Measurements from ENCODE around the gene KCNG4. TPM values are rescaled to one million over a fixed set of nuclear protein-coding genes. Genes with fewer than 3 reads are reported as not detected.

The KCNG4 gene
- total RNA-seq = not detected
- polyA plus RNA-seq = not detected

DNA sequence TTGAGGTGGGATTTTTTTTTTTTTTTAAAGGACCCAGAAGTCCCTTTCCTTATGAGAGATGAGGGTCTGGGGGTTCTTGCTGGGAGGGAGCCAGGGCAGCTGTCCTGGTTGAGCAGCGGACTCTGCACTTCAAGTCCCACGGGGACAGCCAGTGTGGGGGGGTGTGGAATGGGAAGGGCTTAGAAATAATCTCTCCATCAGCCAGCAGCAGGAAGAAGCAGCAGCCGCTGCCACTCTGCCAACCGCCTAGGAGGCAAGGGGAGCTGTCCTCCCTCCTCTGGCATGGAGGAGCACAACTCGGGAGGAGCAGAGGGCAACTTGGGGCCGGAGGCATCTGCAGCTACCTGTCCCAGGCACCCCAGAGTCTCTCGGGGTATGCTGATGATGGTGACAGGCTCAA lies at the start of gene KCNG4:
Gene KCNG4 (minus strand): TSS at position 104 of the 400 bp plus-strand sequence. CDS start 2,527 bp downstream, outside the sequence.
- Histone ChIP-seq H3K9me3 (ENCODE audit: control insufficient read depth in 4 of 4, low read length in 3 of 4) (peaks cover 0 to 2% (median 0%) of the 10 kb centered on the region in 4 donors), H3K36me3 (ENCODE audit: control insufficient read depth in 4 of 4, insufficient read depth in 3 of 4, low read depth in 1 of 4, low read length in 3 of 4) (no peaks in the 10 kb centered on the region), H3K4me1 (ENCODE audit: control insufficient read depth in 4 of 4, insufficient read depth in 4 of 4, low read length in 3 of 4) (no peaks in the 10 kb centered on the region), H3K9ac (ENCODE audit: low read depth in 1 of 2, low read length in 2 of 2) (no peak within 1 kb of the TSS), H3K27me3 (ENCODE audit: control insufficient read depth in 4 of 4, insufficient read depth in 4 of 4, low read length in 3 of 4) (peaks cover 0 to 4% (median 1%) of the 10 kb centered on the region in 4 donors), H3K4me3 (ENCODE audit: low read depth in 1 of 3, low read length in 3 of 3) (no peak within 1 kb of the TSS), H3K27ac (ENCODE audit: low read depth in 1 of 2, low read length in 2 of 2) (no peak within 1 kb of the TSS)
- no peak for DNase-seq (ENCODE audit: low spot score)
- 35% methylated on average over 7 of the region's 7 CpGs for WGBS
- TF ChIP-seq, protein P1, sequence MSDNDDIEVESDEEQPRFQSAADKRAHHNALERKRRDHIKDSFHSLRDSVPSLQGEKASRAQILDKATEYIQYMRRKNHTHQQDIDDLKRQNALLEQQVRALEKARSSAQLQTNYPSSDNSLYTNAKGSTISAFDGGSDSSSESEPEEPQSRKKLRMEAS (IDR thresholded peaks at IDR 0.05) = no peak
- TF ChIP-seq RAD21 (IDR thresholded peaks at IDR 0.05) (no peak), HNF4G (IDR thresholded peaks at IDR 0.05) (no peak), FOXA1 (IDR thresholded peaks at IDR 0.05) (no peak), JUND (IDR thresholded peaks at IDR 0.05) (no peak), HNF4A (conservative IDR thresholded peaks at IDR 0.05) (no peak)
- TF ChIP-seq, protein P2, sequence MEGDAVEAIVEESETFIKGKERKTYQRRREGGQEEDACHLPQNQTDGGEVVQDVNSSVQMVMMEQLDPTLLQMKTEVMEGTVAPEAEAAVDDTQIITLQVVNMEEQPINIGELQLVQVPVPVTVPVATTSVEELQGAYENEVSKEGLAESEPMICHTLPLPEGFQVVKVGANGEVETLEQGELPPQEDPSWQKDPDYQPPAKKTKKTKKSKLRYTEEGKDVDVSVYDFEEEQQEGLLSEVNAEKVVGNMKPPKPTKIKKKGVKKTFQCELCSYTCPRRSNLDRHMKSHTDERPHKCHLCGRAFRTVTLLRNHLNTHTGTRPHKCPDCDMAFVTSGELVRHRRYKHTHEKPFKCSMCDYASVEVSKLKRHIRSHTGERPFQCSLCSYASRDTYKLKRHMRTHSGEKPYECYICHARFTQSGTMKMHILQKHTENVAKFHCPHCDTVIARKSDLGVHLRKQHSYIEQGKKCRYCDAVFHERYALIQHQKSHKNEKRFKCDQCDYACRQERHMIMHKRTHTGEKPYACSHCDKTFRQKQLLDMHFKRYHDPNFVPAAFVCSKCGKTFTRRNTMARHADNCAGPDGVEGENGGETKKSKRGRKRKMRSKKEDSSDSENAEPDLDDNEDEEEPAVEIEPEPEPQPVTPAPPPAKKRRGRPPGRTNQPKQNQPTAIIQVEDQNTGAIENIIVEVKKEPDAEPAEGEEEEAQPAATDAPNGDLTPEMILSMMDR (IDR thresholded peaks at IDR 0.05; ENCODE audit: low read depth, low read length, missing input control) = no peak

DNA sequence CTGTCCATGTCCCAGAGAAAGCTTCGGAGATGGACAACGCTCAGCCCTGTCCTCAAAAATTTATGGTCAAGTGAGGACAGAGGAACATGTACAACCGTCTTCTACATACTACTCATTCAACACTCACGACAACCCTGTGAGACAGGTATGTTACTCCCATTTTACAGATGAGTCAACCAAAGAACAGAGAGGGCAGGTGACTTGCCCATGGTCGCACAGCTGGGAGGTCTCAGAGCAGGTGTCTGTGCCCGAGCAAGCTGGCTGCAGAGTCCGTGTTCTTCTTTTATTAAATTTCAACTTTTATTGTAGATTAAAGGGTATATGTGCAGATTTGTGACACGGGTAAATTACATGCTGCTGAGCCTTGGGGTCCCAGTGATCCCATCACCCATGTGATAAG lies 49.1 kb upstream of the KCNG4 start:
- no peaks in the 10 kb centered on the region for H3K4me1 ChIP-seq (ENCODE audit: control insufficient read depth in 4 of 4, insufficient read depth in 4 of 4, low read length in 3 of 4)
- no peak overlapping the region for H3K27ac ChIP-seq (ENCODE audit: low read depth in 1 of 2, low read length in 2 of 2)
- no peak for DNase-seq (ENCODE audit: low spot score)
- no peaks in the 10 kb centered on the region for H3K9me3 ChIP-seq (ENCODE audit: control insufficient read depth in 4 of 4, low read length in 3 of 4)
- 70% methylated on average over 8 of the region's 8 CpGs for WGBS
- H3K4me3 ChIP-seq (ENCODE audit: low read depth in 1 of 3, low read length in 3 of 3) = no peak overlapping the region
- TF ChIP-seq, protein P3, sequence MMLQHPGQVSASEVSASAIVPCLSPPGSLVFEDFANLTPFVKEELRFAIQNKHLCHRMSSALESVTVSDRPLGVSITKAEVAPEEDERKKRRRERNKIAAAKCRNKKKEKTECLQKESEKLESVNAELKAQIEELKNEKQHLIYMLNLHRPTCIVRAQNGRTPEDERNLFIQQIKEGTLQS (IDR thresholded peaks at IDR 0.05) = no peak
- no peak for TF ChIP-seq HNF4A (conservative IDR thresholded peaks at IDR 0.05)
- H3K36me3 ChIP-seq (ENCODE audit: control insufficient read depth in 4 of 4, insufficient read depth in 3 of 4, low read depth in 1 of 4, low read length in 3 of 4) = no peaks in the 10 kb centered on the region
- peaks cover 0 to 5% (median 0%) of the 10 kb centered on the region in 4 donors for H3K27me3 ChIP-seq (ENCODE audit: control insufficient read depth in 4 of 4, insufficient read depth in 4 of 4, low read length in 3 of 4)
- H3K9ac ChIP-seq (ENCODE audit: low read depth in 1 of 2, low read length in 2 of 2) = no peak overlapping the region

GRCh38 chr16:84286578-84287240 lies 46.9 kb upstream of the KCNG4 start:
- Histone ChIP-seq H3K9me3 (ENCODE audit: control insufficient read depth in 4 of 4, low read length in 3 of 4) (no peaks in the 10 kb centered on the region), H3K27ac (ENCODE audit: low read depth in 1 of 2, low read length in 2 of 2) (peak overlapping the region; percentile 31 to 50), H3K36me3 (ENCODE audit: control insufficient read depth in 4 of 4, insufficient read depth in 3 of 4, low read depth in 1 of 4, low read length in 3 of 4) (no peaks in the 10 kb centered on the region), H3K4me3 (ENCODE audit: low read depth in 1 of 3, low read length in 3 of 3) (no peak overlapping the region), H3K9ac (ENCODE audit: low read depth in 1 of 2, low read length in 2 of 2) (no peak overlapping the region), H3K27me3 (ENCODE audit: control insufficient read depth in 4 of 4, insufficient read depth in 4 of 4, low read length in 3 of 4) (no peaks in the 10 kb centered on the region), H3K4me1 (ENCODE audit: control insufficient read depth in 4 of 4, insufficient read depth in 4 of 4, low read length in 3 of 4) (no peaks in the 10 kb centered on the region)
- no peak for DNase-seq (ENCODE audit: low spot score)
- 67% methylated on average over 16 of the region's 16 CpGs for whole genome bisulfite sequencing
- peak; percentile 97 for TF ChIP-seq NR2F2 (IDR thresholded peaks at IDR 0.05)
- TF ChIP-seq, protein P3 (IDR thresholded peaks at IDR 0.05) = no peak
- TF ChIP-seq FOXA2 (IDR thresholded peaks at IDR 0.05) = no peak
- no peak for TF ChIP-seq REST (IDR thresholded peaks at IDR 0.05)
- TF ChIP-seq, protein P1 (IDR thresholded peaks at IDR 0.05) = no peak
- TF ChIP-seq JUND (IDR thresholded peaks at IDR 0.05) = no peak
- TF ChIP-seq RAD21 (IDR thresholded peaks at IDR 0.05) = peak in 1 of 2 donors; percentile 8
- no peak for TF ChIP-seq YY1 (IDR thresholded peaks at IDR 0.05)
- no peak for TF ChIP-seq FOXA1 (IDR thresholded peaks at IDR 0.05)
- TF ChIP-seq HNF4G (IDR thresholded peaks at IDR 0.05) = no peak
- no peak for TF ChIP-seq EGR1 (IDR thresholded peaks at IDR 0.05; ENCODE audit: low read depth in 2 of 2)
- TF ChIP-seq ZBTB33 (IDR thresholded peaks at IDR 0.05) = no peak
- TF ChIP-seq GABPA (IDR thresholded peaks at IDR 0.05 in 1 of 2, conservative IDR thresholded peaks at IDR 0.05 in 1 of 2) = no peak
- TF ChIP-seq TAF1 (conservative IDR thresholded peaks at IDR 0.05) = no peak
- TF ChIP-seq SP1 (IDR thresholded peaks at IDR 0.05) = peak; percentile 65

Data from liver (tissue), 9 donors.